K562 (cell line): Measurements from ENCODE around the gene SKAP1. TPM values are rescaled to one million over a fixed set of nuclear protein-coding genes. Genes with fewer than 3 reads are reported as not detected.

Experiments
- BHLHE40 ChIP-seq: IDR thresholded peaks from 2 replicates; pipeline ENCODE4 v1.6.1; 2011; ENCODE audit warnings: low read length, improper control_type of control experiment
- DEAF1 ChIP-seq: fragments of 450-650 bp; formaldehyde crosslinking; IDR thresholded peaks from 2 replicates; pipeline ENCODE4 v1.4.0; 2020; ENCODE audit warnings: mild to moderate bottlenecking, moderate library complexity
- HDAC1 ChIP-seq, 2 experiments: fragments of 450-650 bp; IDR thresholded peaks; 2 replicates each; pipeline ENCODE4 v1.6.1; 2016 to 2017; ENCODE audit warnings: inconsistent platforms in 1 of 2, mild to moderate bottlenecking in 1 of 2, moderate library complexity in 1 of 2
- HNRNPK ChIP-seq: fragments of 200-400 bp; formaldehyde crosslinking; IDR thresholded peaks from one replicate; pipeline ENCODE4 v1.6.1; 2018; ENCODE audit warnings: mild to moderate bottlenecking, low read depth, low read length; ENCODE audit not compliant: poor library complexity, severe bottlenecking
- ID3 ChIP-seq, 2 experiments: fragments of 250-450 bp in 1 of 2; fragments of 450-650 bp in 1 of 2; sonication (Bioruptor Pico) in 1 of 2; IDR thresholded peaks; 2 replicates each; pipeline versions ENCODE4 v1.6.1 to v1.8.0; 2016 to 2021; ENCODE audit warnings: mild to moderate bottlenecking in 2 of 2, moderate library complexity in 2 of 2, missing compliant biosample characterization in 1 of 2, missing genetic modification characterization in 1 of 2
- MAZ ChIP-seq, 2 experiments: fragments of 450-650 bp in 1 of 2; sonication (generic) in 1 of 2; formaldehyde crosslinking; IDR thresholded peaks in 1 of 2; conservative IDR thresholded peaks in 1 of 2; 2 replicates each; pipeline versions ENCODE4 v1.4.0 to v1.5.0; 2020; ENCODE audit warnings: mild to moderate bottlenecking in 1 of 2, missing genetic modification reagents in 1 of 2
- NONO ChIP-seq, 2 experiments: fragments of 200-400 bp in 1 of 2; fragments of 450-650 bp in 1 of 2; formaldehyde crosslinking in 1 of 2; IDR thresholded peaks; 2 replicates each; pipeline ENCODE4 v1.6.1; 2017; ENCODE audit warnings: low read depth in 2 of 2, mild to moderate bottlenecking in 2 of 2, moderate library complexity in 2 of 2, low read length in 1 of 2
- PKNOX1 ChIP-seq: fragments of 450-650 bp; IDR thresholded peaks from 2 replicates; pipeline ENCODE4 v1.6.1; 2016
- REST ChIP-seq, 2 experiments: fragments of 450-650 bp; formaldehyde crosslinking in 1 of 2; IDR thresholded peaks; 2 replicates each; pipeline versions ENCODE4 v1.4.0 to v1.6.1; 2014 to 2020; ENCODE audit warnings: mild to moderate bottlenecking in 2 of 2, borderline replicate concordance in 1 of 2, low read depth in 1 of 2
- STAG1 ChIP-seq: sonication (generic); formaldehyde crosslinking; IDR thresholded peaks from 2 replicates; pipeline ENCODE4 v1.5.0; 2020; ENCODE audit warnings: missing genetic modification reagents, borderline replicate concordance
- THRAP3 ChIP-seq: fragments of 450-650 bp; IDR thresholded peaks from 2 replicates; pipeline ENCODE4 v1.6.1; 2016; ENCODE audit warnings: mild to moderate bottlenecking, inconsistent platforms, borderline replicate concordance
- YBX1 ChIP-seq: fragments of 450-650 bp; IDR thresholded peaks from 2 replicates; pipeline ENCODE4 v1.7.1; 2016; ENCODE audit warnings: mild to moderate bottlenecking
- ZFP30 ChIP-seq: fragments of 250-450 bp; sonication (Bioruptor Pico); IDR thresholded peaks from 2 replicates; pipeline ENCODE4 v1.8.0; 2022; ENCODE audit warnings: moderate library complexity, mild to moderate bottlenecking, inconsistent platforms, borderline replicate concordance
- ZFPM2 ChIP-seq: fragments of 250-450 bp; sonication (Bioruptor Pico); IDR thresholded peaks from 2 replicates; pipeline ENCODE4 v1.5.1; 2022; ENCODE audit warnings: mild to moderate bottlenecking
- ZNF133 ChIP-seq: fragments of 250-450 bp; sonication (Bioruptor Pico); IDR thresholded peaks from 2 replicates; pipeline ENCODE4 v1.4.0; 2020; ENCODE audit warnings: mild to moderate bottlenecking
- polyA plus RNA-seq, 8 experiments: library from polyadenylated mRNA; depleted of rRNA in 4 of 8; stranded (reverse) in 5 of 8; unstranded in 3 of 8; fragments of >200 nt; fragmentation: Nextera tagmentation in 2 of 8; fragmentation: Illumina TruSeq in 1 of 8; extraction: Ambion mirVana in 2 of 8; extraction: Trizol in 1 of 8; gene quantifications; 2 replicates each; pipeline versions ENCODE4 v1.2.1 to v1.2.3, GENCODE V29; 2011 to 2014; ENCODE audit warnings: inconsistent platforms in 1 of 8, missing spikeins in 1 of 8
- total RNA-seq, 7 experiments: library from RNA; depleted of rRNA in 6 of 7; stranded (reverse); fragments of >200 nt in 6 of 7; fragmentation: Illumina TruSeq in 2 of 7; extraction: Trizol in 2 of 7; gene quantifications; 2 replicates each; pipeline versions ENCODE4 v1.2.1 to v1.2.3, GENCODE V29; 2011 to 2021; ENCODE audit warnings: low replicate concordance in 1 of 7

Gene SKAP1
- total and polyA plus RNA-seq, 9 of the 15 experiments (the other 6 are each of a cell fraction or from before 2014, with no cell fraction given) = 0.06 to 0.80 (median 0.10) TPM; not detected in 4

GRCh38 chr17:48131216-48131824 lies 298.7 kb downstream of the SKAP1 start (continued):
- TF ChIP-seq REST (IDR thresholded peaks at IDR 0.05; ENCODE audit: borderline replicate concordance) (peak; percentile 82), REST (CRISPR knock-in tag; IDR thresholded peaks at IDR 0.05; ENCODE audit: low read depth) (no peak), DEAF1 (CRISPR knock-in tag) (peak; percentile 54; the same call in 1 of the 2 replicates), ZNF133 (no peak), NONO (IDR thresholded peaks at IDR 0.05; ENCODE audit: low read depth in 2 of 2, low read length in 1 of 2) (no peak), BHLHE40 (0 out of 2 replicates have a peak, but pooled peaks have one; percentile 13), ID3 (CRISPR knock-in tag; IDR thresholded peaks at IDR 0.05) (no peak), ID3 (tag; IDR thresholded peaks at IDR 0.05) (no peak), ZFP30 (no peak), THRAP3 (no peak), PKNOX1 (no peak), MAZ (CRISPR knock-in tag; conservative IDR thresholded peaks at IDR 0.05 in 1 of 2, IDR thresholded peaks at IDR 0.05 in 1 of 2) (peak in 1 of 2 experiments; percentile 57; a peak in 1 of 4 replicates), STAG1 (CRISPR knock-in tag) (peak; percentile 39; the same call in 1 of the 2 replicates), ZFPM2 (no peak), YBX1 (no peak), HDAC1 (IDR thresholded peaks at IDR 0.05) (no peak), HNRNPK (no peak)
